Mammary epithelial cell (primary cell): ENCODE data around the gene ACHE.

Source experiments
- CTCF ChIP-seq, 2 donors: IDR thresholded peaks in 1 of 2; conservative IDR thresholded peaks in 1 of 2; 2 replicates each; pipeline ENCODE4 v1.5.1; 2011 to 2012; ENCODE audit warnings: inconsistent platforms in 2 of 2, low read length in 2 of 2, mild to moderate bottlenecking in 2 of 2, control low read depth in 1 of 2, low read depth in 1 of 2; ENCODE audit not compliant: insufficient read depth in 1 of 2; ENCODE audit errors: extremely low read depth in 1 of 2
- EZH2 ChIP-seq: IDR thresholded peaks from 2 replicates; pipeline ENCODE4 v1.6.1; 2012; ENCODE audit warnings: low read length, inconsistent platforms, borderline replicate concordance

- TF ChIP-seq CTCF (conservative IDR thresholded peaks at IDR 0.05 in 1 of 2, IDR thresholded peaks at IDR 0.05 in 1 of 2; ENCODE audit: extremely low read depth in 1 of 2, insufficient read depth in 1 of 2, low read depth in 1 of 2, low read length in 2 of 2) (no peak), EZH2 (no peak)
Measured at GRCh38 chr7:100895701-100895955, at the start of gene ACHE.
